Nephron (organoid): ENCODE results near the gene STMN1.

ENCODE experiments used
- H3K27ac Mint-ChIP-seq, 3 experiments: 2 replicates each; pipeline ENCODE4 v1.8.0; 2020; ENCODE audit warnings: mixed read lengths in 3 of 3, mild to moderate bottlenecking in 2 of 3, moderate library complexity in 1 of 3
- H3K27me3 Mint-ChIP-seq: 2 replicates; pipeline ENCODE4 v1.8.0; 2021; ENCODE audit warnings: low read depth, mild to moderate bottlenecking, moderate library complexity, mixed read lengths
- H3K36me3 Mint-ChIP-seq: 2 replicates; pipeline ENCODE4 v1.8.0; 2020; ENCODE audit warnings: low read depth, mixed read lengths
- H3K4me1 Mint-ChIP-seq: 2 replicates; pipeline ENCODE4 v1.8.0; 2020; ENCODE audit warnings: mixed read lengths
- H3K4me3 Mint-ChIP-seq, 3 experiments: 2 replicates each; pipeline ENCODE4 v1.8.0; 2020; ENCODE audit warnings: mild to moderate bottlenecking in 3 of 3, mixed read lengths in 3 of 3, moderate library complexity in 2 of 3
- H3K9me3 Mint-ChIP-seq: 2 replicates; pipeline ENCODE4 v1.8.0; 2020; ENCODE audit warnings: mixed read lengths
- TF ChIP-seq, protein P1 (sequence below), 3 experiments: fragments of 200-600 bp; sonication (generic); IDR thresholded peaks; one replicate each; pipeline ENCODE4 v1.5.0; 2021; ENCODE audit warnings: antibody characterized with exemption in 3 of 3; ENCODE audit not compliant: unreplicated experiment in 3 of 3

The STMN1 gene

DNA sequence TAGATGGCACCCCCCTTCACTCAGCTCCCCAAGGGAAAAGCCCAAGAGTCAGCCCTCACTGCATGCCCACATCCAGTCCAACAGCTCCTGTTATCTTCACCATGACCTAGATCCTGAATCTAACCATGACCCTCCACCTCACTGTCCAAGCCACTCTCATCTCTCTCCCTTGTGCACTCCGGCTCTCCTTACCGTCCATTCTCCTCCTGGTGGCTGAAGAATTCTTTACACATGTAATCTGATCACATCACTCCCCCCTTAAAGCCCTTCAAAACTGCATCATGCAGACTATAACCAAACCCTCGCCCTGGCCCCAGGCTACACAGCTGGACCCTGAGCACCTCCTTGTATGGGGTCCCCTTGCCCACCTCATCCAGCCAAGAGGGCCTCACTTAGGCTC, 16.7 kb downstream of the STMN1 start:
- peak overlapping the region; percentile 54 to 89 (median 87) for H3K27ac Mint-ChIP-seq
- H3K4me1 Mint-ChIP-seq, result peaks cover 23% of the 10 kb centered on the region
- H3K9me3 Mint-ChIP-seq, result no peaks in the 10 kb centered on the region
- TF ChIP-seq, protein P1, sequence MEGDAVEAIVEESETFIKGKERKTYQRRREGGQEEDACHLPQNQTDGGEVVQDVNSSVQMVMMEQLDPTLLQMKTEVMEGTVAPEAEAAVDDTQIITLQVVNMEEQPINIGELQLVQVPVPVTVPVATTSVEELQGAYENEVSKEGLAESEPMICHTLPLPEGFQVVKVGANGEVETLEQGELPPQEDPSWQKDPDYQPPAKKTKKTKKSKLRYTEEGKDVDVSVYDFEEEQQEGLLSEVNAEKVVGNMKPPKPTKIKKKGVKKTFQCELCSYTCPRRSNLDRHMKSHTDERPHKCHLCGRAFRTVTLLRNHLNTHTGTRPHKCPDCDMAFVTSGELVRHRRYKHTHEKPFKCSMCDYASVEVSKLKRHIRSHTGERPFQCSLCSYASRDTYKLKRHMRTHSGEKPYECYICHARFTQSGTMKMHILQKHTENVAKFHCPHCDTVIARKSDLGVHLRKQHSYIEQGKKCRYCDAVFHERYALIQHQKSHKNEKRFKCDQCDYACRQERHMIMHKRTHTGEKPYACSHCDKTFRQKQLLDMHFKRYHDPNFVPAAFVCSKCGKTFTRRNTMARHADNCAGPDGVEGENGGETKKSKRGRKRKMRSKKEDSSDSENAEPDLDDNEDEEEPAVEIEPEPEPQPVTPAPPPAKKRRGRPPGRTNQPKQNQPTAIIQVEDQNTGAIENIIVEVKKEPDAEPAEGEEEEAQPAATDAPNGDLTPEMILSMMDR (IDR thresholded peaks at IDR 0.05; ENCODE audit: unreplicated experiment in 3 of 3), result peak in 2 of 3 experiments; percentile 27 to 41
- H3K27me3 Mint-ChIP-seq, result no peaks in the 10 kb centered on the region
- peaks cover 28% of the 10 kb centered on the region for H3K36me3 Mint-ChIP-seq
- no peak overlapping the region for H3K4me3 Mint-ChIP-seq

DNA sequence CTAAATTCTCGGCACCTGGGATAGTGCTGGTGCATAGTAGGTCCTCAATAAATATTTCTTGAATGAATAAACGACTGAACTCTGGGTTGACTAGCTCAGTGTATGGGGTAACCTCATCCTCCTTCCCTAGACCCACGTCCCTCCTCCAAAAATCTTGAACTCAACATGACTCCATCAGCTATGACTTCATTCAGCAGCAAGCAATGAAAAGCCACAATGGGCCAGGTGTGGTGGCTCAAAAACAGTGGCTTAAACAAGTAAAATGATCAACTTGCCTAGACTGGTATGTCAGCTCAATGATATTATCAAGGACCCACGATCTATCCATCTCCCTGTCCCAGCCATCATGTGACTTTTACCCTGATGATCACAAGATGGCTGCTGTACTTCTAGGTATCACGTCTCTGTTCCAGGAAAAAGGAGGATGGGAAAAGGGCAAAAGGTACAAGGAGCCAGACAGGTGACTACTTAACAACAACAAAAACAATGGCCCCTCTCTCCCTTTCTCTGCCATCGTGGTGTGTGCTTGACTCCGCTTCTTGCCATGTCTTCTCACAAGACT, 17.7 kb downstream of the STMN1 start:
- H3K36me3 Mint-ChIP-seq, result peaks cover 28% of the 10 kb centered on the region
- no peaks in the 10 kb centered on the region for H3K27me3 Mint-ChIP-seq
- TF ChIP-seq, protein P1 (IDR thresholded peaks at IDR 0.05; ENCODE audit: unreplicated experiment in 3 of 3), result no peak
- peak overlapping the region in 1 of 3 experiments; percentile 89 for H3K27ac Mint-ChIP-seq
- no peak overlapping the region for H3K4me3 Mint-ChIP-seq
- peaks cover 23% of the 10 kb centered on the region for H3K4me1 Mint-ChIP-seq
- H3K9me3 Mint-ChIP-seq, result no peaks in the 10 kb centered on the region

DNA sequence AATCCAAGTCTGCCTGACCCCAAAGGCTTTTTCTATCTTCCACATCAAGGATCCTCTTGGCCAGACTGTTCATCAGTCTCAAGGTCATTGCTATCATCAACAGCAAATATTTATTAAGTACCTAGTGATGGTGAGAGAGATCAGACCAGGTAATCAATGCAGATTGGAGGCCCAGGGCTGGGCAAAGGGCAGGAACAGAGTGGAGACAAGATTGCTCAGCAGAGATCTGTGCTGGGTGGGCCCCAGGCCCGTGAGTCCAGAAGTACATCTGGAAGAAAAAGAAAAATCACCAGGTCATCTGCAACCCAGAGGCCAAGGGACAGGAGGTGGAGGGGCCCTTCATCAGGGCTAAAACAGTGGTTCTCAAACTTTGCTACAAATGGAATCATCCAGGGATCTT, 20.6 kb downstream of the STMN1 start:
- H3K27ac Mint-ChIP-seq, result no peak overlapping the region
- TF ChIP-seq, protein P1 (IDR thresholded peaks at IDR 0.05; ENCODE audit: unreplicated experiment in 3 of 3), result no peak
- no peaks in the 10 kb centered on the region for H3K9me3 Mint-ChIP-seq
- H3K4me1 Mint-ChIP-seq, result peaks cover 15% of the 10 kb centered on the region
- H3K27me3 Mint-ChIP-seq, result no peaks in the 10 kb centered on the region
- no peak overlapping the region for H3K4me3 Mint-ChIP-seq
- H3K36me3 Mint-ChIP-seq, result peaks cover 28% of the 10 kb centered on the region

DNA sequence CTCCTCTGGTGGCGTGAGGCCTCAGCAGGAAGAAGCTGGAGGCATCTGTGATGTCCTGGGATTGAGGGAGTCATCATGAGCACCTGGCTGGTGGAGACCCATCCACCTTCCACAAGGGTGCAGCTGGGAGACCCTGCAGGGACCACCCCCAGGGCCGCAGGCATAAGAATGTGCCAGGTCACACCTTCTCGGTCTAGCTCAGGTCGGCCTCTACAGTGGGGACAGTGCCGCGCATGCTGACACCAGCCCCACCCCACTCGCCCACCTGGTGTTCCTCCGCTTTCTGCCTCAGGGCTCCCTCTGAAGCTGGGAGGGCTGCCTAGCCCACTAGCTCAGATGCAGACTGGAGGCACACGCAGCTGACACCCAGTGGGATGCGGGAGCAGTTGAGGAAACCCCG, 25.0 kb downstream of the STMN1 start:
- H3K4me1 Mint-ChIP-seq, result peaks cover 2% of the 10 kb centered on the region
- no peak overlapping the region for H3K4me3 Mint-ChIP-seq
- TF ChIP-seq, protein P1 (IDR thresholded peaks at IDR 0.05; ENCODE audit: unreplicated experiment in 3 of 3), result no peak
- H3K27ac Mint-ChIP-seq, result no peak overlapping the region
- H3K36me3 Mint-ChIP-seq, result peaks cover 7% of the 10 kb centered on the region
- H3K27me3 Mint-ChIP-seq, result peaks cover 4% of the 10 kb centered on the region
- no peaks in the 10 kb centered on the region for H3K9me3 Mint-ChIP-seq

DNA sequence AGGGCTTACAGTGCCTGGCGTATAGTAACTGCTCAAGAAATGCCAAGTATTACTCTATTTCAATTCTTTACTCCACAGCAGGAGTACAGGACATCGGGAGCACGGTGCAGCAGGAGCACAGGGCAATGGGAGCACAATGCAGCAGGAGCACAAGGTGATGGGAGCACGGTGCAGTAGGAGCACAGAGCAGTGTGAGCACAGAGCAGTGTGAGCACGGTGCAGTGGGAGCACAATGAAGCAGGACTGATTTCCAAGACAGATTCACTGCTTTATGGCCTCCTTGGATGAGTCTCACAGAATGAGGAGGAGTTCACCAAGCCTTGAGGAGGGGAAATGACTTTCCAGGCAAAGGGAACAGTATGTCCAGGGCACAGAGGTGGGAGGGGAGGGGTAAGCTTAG, 25.7 kb downstream of the STMN1 start:
- Mint-ChIP-seq H3K27me3 (peaks cover 8% of the 10 kb centered on the region), H3K36me3 (peaks cover 5% of the 10 kb centered on the region), H3K27ac (peak overlapping the region in 1 of 3 experiments; percentile 38), H3K9me3 (no peaks in the 10 kb centered on the region), H3K4me3 (no peak overlapping the region), H3K4me1 (peaks cover 6% of the 10 kb centered on the region)
- TF ChIP-seq, protein P1 (IDR thresholded peaks at IDR 0.05; ENCODE audit: unreplicated experiment in 3 of 3), result no peak

DNA sequence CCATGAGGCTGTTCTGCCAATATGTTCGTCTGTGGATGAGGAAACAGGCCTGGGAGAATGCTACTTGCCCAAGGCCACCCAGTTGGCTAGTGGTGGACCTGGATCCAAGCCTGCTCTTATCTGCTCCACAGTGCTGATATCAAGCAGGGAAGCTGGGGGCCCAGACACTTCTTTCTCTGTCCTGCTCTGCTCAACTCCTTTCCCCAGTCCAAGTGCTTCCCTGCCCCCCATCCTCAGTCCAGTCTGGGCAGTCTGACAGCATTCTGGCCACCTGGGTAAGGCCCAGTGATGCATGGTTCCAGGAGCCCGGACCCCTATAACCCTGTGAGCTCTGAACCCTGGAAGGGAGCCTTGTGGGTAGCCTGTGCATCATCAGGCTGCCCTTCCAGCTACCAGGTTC, 26.5 kb downstream of the STMN1 start:
- Mint-ChIP-seq H3K27ac (peak overlapping the region in 2 of 3 experiments; percentile 11 to 28), H3K4me1 (peaks cover 6% of the 10 kb centered on the region), H3K4me3 (no peak overlapping the region), H3K27me3 (peaks cover 8% of the 10 kb centered on the region), H3K36me3 (no peaks in the 10 kb centered on the region), H3K9me3 (no peaks in the 10 kb centered on the region)
- TF ChIP-seq, protein P1 (IDR thresholded peaks at IDR 0.05; ENCODE audit: unreplicated experiment in 3 of 3), result no peak
